HepG2 (cell line): ENCODE measurements around the gene U2SURP. TPM values are rescaled to one million over a fixed set of nuclear protein-coding genes. Genes with fewer than 3 reads are reported as not detected.
A peak's percentile ranks its signal among the peaks of the same experiment; 100 is the strongest.

Source experiments
- AKAP8 ChIP-seq: sonication (generic); formaldehyde crosslinking; IDR thresholded peaks from 2 replicates; pipeline ENCODE4 v1.5.1; 2020; ENCODE audit warnings: mild to moderate bottlenecking, missing genetic modification reagents
- ARNT2 ChIP-seq: sonication (generic); formaldehyde crosslinking; IDR thresholded peaks from 2 replicates; pipeline ENCODE4 v1.8.0; 2022; ENCODE audit warnings: mild to moderate bottlenecking, low read depth, missing genetic modification reagents, moderate library complexity
- BORCS8-MEF2B ChIP-seq: sonication (generic); formaldehyde crosslinking; IDR thresholded peaks from 2 replicates; pipeline ENCODE4 v1.8.0; 2022; ENCODE audit warnings: mild to moderate bottlenecking, missing genetic modification reagents
- E2F5 ChIP-seq: sonication (generic); formaldehyde crosslinking; conservative IDR thresholded peaks from 2 replicates; pipeline ENCODE4 v1.4.0; 2020; ENCODE audit warnings: missing genetic modification reagents
- EED ChIP-seq: sonication (generic); formaldehyde crosslinking; IDR thresholded peaks from 2 replicates; pipeline ENCODE4 v1.5.0; 2020; ENCODE audit warnings: mild to moderate bottlenecking, missing genetic modification reagents
- FOXC1 ChIP-seq: sonication (generic); formaldehyde crosslinking; IDR thresholded peaks from 2 replicates; pipeline ENCODE4 v1.8.0; 2022; ENCODE audit warnings: mild to moderate bottlenecking, missing genetic modification reagents, borderline replicate concordance
- GATAD2A ChIP-seq: IDR thresholded peaks from 2 replicates; pipeline ENCODE4 v1.6.1; 2016
- HNRNPL ChIP-seq: fragments of 200-400 bp; formaldehyde crosslinking; IDR thresholded peaks from 2 replicates; pipeline ENCODE4 v1.6.1; 2017; ENCODE audit warnings: mild to moderate bottlenecking, low read depth, low read length
- IRX3 ChIP-seq: sonication (generic); formaldehyde crosslinking; IDR thresholded peaks from 2 replicates; pipeline ENCODE4 v1.8.1; 2023; ENCODE audit warnings: mild to moderate bottlenecking, low read depth, missing genetic modification reagents, borderline replicate concordance
- KLF15 ChIP-seq: sonication (generic); formaldehyde crosslinking; IDR thresholded peaks from 2 replicates; pipeline ENCODE4 v1.8.1; 2023; ENCODE audit warnings: borderline replicate concordance, mild to moderate bottlenecking, inconsistent platforms, missing genetic modification reagents, mixed read lengths
- KLF6 ChIP-seq: IDR thresholded peaks from 2 replicates; pipeline ENCODE4 v1.8.0; 2016; ENCODE audit warnings: missing biosample characterization, missing genetic modification reagents
- KMT2A ChIP-seq: sonication (generic); formaldehyde crosslinking; IDR thresholded peaks from 2 replicates; pipeline ENCODE4 v1.4.0; 2020; ENCODE audit warnings: missing genetic modification reagents
- MEIS1 ChIP-seq: sonication (generic); formaldehyde crosslinking; IDR thresholded peaks from 2 replicates; pipeline ENCODE4 v1.9.0; 2021; ENCODE audit warnings: mild to moderate bottlenecking, missing genetic modification reagents, moderate library complexity, borderline replicate concordance
- SMAD1 ChIP-seq: sonication (generic); formaldehyde crosslinking; IDR thresholded peaks from 2 replicates; pipeline ENCODE4 v1.4.0; 2020; ENCODE audit warnings: missing genetic modification reagents, low read depth, mild to moderate bottlenecking, borderline replicate concordance
- SRSF9 ChIP-seq: fragments of 200-400 bp; formaldehyde crosslinking; IDR thresholded peaks from 2 replicates; pipeline ENCODE4 v1.6.1; 2018; ENCODE audit warnings: borderline replicate concordance, mild to moderate bottlenecking, low read depth, low read length; ENCODE audit not compliant: insufficient read depth, poor library complexity, severe bottlenecking
- SUZ12 ChIP-seq: fragments of 150-350 bp; IDR thresholded peaks from 2 replicates; pipeline ENCODE4 v1.6.1; 2014; ENCODE audit warnings: low read depth, low read length
- TCF7 ChIP-seq: sonication (generic); IDR thresholded peaks from 2 replicates; pipeline ENCODE4 v1.6.1; 2016; ENCODE audit warnings: antibody characterized with exemption, low read depth
- ZBTB4 ChIP-seq: sonication (generic); formaldehyde crosslinking; IDR thresholded peaks from 2 replicates; pipeline ENCODE4 v1.4.0; 2020; ENCODE audit warnings: missing genetic modification reagents, mild to moderate bottlenecking, borderline replicate concordance
- ZBTB7B ChIP-seq: sonication (generic); formaldehyde crosslinking; IDR thresholded peaks from 2 replicates; pipeline ENCODE4 v1.4.0; 2020; ENCODE audit warnings: missing genetic modification reagents
- ZNF234 ChIP-seq: sonication (generic); formaldehyde crosslinking; conservative IDR thresholded peaks from 2 replicates; pipeline ENCODE4 v1.5.1; 2020; ENCODE audit warnings: mild to moderate bottlenecking, missing genetic modification reagents
- ZNF709 ChIP-seq: sonication (generic); formaldehyde crosslinking; IDR thresholded peaks from 2 replicates; pipeline ENCODE4 v1.5.0; 2020; ENCODE audit warnings: mild to moderate bottlenecking, missing genetic modification reagents
- ZNF749 ChIP-seq: sonication (generic); formaldehyde crosslinking; IDR thresholded peaks from 2 replicates; pipeline ENCODE4 v1.8.0; 2022; ENCODE audit warnings: mild to moderate bottlenecking, missing genetic modification reagents, moderate library complexity, borderline replicate concordance
- ZNF883 ChIP-seq: sonication (generic); formaldehyde crosslinking; IDR thresholded peaks from 2 replicates; pipeline ENCODE4 v1.5.1; 2020; ENCODE audit warnings: mild to moderate bottlenecking, missing genetic modification reagents; ENCODE audit errors: not compliant biosample characterization
- polyA plus RNA-seq, 8 experiments: library from polyadenylated mRNA; depleted of rRNA in 3 of 8; stranded (reverse) in 7 of 8; unstranded in 1 of 8; fragments of >200 nt; fragmentation: Illumina TruSeq in 4 of 8; extraction: Trizol in 4 of 8; gene quantifications; 2 replicates each; pipeline versions ENCODE4 v1.2.1 to v1.2.3, GENCODE V29; 2011 to 2016; ENCODE audit warnings: low read depth in 4 of 8, missing spikeins in 1 of 8, mixed read lengths in 1 of 8; ENCODE audit not compliant: insufficient read depth in 1 of 8
- total RNA-seq, 5 experiments: library from RNA; depleted of rRNA; stranded (reverse); fragments of >200 nt; fragmentation: Illumina TruSeq; extraction: Trizol; gene quantifications; 2 replicates each; pipeline ENCODE4 v1.2.3, GENCODE V29; 2016; ENCODE audit warnings: low read depth in 1 of 5
- TF ChIP-seq, protein P1 (sequence below): sonication (generic); formaldehyde crosslinking; conservative IDR thresholded peaks from 2 replicates; pipeline ENCODE4 v1.8.0; 2022; ENCODE audit warnings: mild to moderate bottlenecking, moderate library complexity, missing genetic modification reagents

The U2SURP gene
- total and polyA plus RNA-seq, 2 of the 13 experiments (the other 11 are each of a cell fraction or from before 2014, with no cell fraction given), result 55.9 to 173 TPM

- TF ChIP-seq ZBTB7B (CRISPR knock-in tag) (no peak), ZNF234 (CRISPR knock-in tag) (peak; percentile 89; the same call in 1 of the 2 replicates), FOXC1 (peak; percentile 60; the same call in 1 of the 2 replicates), KMT2A (CRISPR knock-in tag) (peak; percentile 21; the same call in 1 of the 2 replicates), SRSF9 (no peak), ARNT2 (CRISPR knock-in tag) (peak; percentile 69; the same call in 1 of the 2 replicates), KLF15 (CRISPR knock-in tag) (no peak; the same call in 1 of the 2 replicates), E2F5 (CRISPR knock-in tag) (no peak), SMAD1 (CRISPR knock-in tag) (0 out of 2 replicates have a peak, but pooled peaks have one; percentile 34), EED (peak; percentile 90), ZBTB4 (CRISPR knock-in tag) (peak; percentile 100), HNRNPL (0 out of 2 replicates have a peak, but pooled peaks have one; percentile 29), SUZ12 (no peak), KLF6 (CRISPR knock-in tag) (0 out of 2 replicates have a peak, but pooled peaks have one; percentile 32), AKAP8 (CRISPR knock-in tag) (peak; percentile 49; the same call in 1 of the 2 replicates), IRX3 (CRISPR knock-in tag) (peak; percentile 44; the same call in 1 of the 2 replicates), BORCS8-MEF2B (CRISPR knock-in tag) (peak; percentile 66; the same call in 1 of the 2 replicates), MEIS1 (CRISPR knock-in tag) (peak; percentile 80; the same call in 1 of the 2 replicates), ZNF709 (CRISPR knock-in tag) (peak; percentile 57; the same call in 1 of the 2 replicates), TCF7 (no peak), ZNF883 (peak; percentile 97), GATAD2A (CRISPR knock-in tag) (0 out of 2 replicates have a peak, but pooled peaks have one; percentile 26), ZNF749 (CRISPR knock-in tag) (no peak)
- TF ChIP-seq, protein P1, sequence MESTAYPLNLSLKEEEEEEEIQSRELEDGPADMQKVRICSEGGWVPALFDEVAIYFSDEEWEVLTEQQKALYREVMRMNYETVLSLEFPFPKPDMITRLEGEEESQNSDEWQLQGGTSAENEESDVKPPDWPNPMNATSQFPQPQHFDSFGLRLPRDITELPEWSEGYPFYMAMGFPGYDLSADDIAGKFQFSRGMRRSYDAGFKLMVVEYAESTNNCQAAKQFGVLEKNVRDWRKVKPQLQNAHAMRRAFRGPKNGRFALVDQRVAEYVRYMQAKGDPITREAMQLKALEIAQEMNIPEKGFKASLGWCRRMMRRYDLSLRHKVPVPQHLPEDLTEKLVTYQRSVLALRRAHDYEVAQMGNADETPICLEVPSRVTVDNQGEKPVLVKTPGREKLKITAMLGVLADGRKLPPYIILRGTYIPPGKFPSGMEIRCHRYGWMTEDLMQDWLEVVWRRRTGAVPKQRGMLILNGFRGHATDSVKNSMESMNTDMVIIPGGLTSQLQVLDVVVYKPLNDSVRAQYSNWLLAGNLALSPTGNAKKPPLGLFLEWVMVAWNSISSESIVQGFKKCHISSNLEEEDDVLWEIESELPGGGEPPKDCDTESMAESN (CRISPR knock-in tag), result peak; percentile 81
Measured at GRCh38 chr3:142962520-142963233, 38.7 kb upstream of the U2SURP start (continued).
